Right cardiac atrium (tissue), 5 donors: ENCODE measurements around the gene EEA1. TPM values are rescaled to one million over a fixed set of nuclear protein-coding genes. Genes with fewer than 3 reads are reported as not detected.

ENCODE experiments used
- ATAC-seq, 2 donors: fragments of 200-7000 bp; cut with Tn5 transposase; one replicate each; pipeline versions ENCODE4 v1.8.0 to v1.9.1; 2020; ENCODE audit warnings: moderate library complexity in 2 of 2, mild to moderate bottlenecking in 1 of 2
- DNase-seq, 3 donors: peaks; one replicate each; pipeline ENCODE4 v3.0.0-alpha.2; 2020
- H3K27ac ChIP-seq: one replicate; pipeline ENCODE4 v1.5.1; 2013; ENCODE audit warnings: mild to moderate bottlenecking, low read length, control low read depth, moderate library complexity
- H3K27me3 ChIP-seq: one replicate; pipeline ENCODE4 v1.6.1; 2013; ENCODE audit not compliant: control insufficient read depth, insufficient read depth
- H3K4me1 ChIP-seq: one replicate; pipeline ENCODE4 v1.6.1; 2013; ENCODE audit warnings: low read length; ENCODE audit not compliant: control insufficient read depth, insufficient read depth
- H3K4me3 ChIP-seq: one replicate; pipeline ENCODE4 v1.5.1; 2013; ENCODE audit warnings: low read length, control low read depth
- H3K9me3 ChIP-seq: one replicate; pipeline ENCODE4 v1.6.1; 2013; ENCODE audit warnings: low read length; ENCODE audit not compliant: control insufficient read depth
- WGBS: extraction: QIAGEN DNeasy Blood & Tissue Kit; methylation state at CpG from one replicate; pipeline ENCODE4 v1.1.7; 2013; 5-methylcytosine and 5-hydroxymethylcytosine counted together
- intact Hi-C, 4 donors: fragments of 100-400 bp; cut with DNase I; formaldehyde crosslinking; loops; one replicate each; pipeline versions ENCODE4 v1.11.0 to v1.14.0; 2022 to 2023
- polyA plus RNA-seq: library from polyadenylated mRNA; stranded (reverse); fragments of 200-250 nt; gene quantifications from one replicate; pipeline ENCODE4 v1.2.3, GENCODE V29; 2013
- total RNA-seq, 4 donors: library from RNA; stranded (reverse); fragmentation: NEBNext Ultra II Directional; extraction: Animal tissue kit (Norgen Biotek cat#: 25700); gene quantifications; one replicate each; pipeline ENCODE4 v1.2.1, GENCODE V29; 2021
- donor health status: healthy with polysubstance abuse.
- donor health status: DM: no; HTN: yes; CAD: no.
- donor health status: DM: no; HTN: no; CAD: no.
- donor health status: DM: no; HTN: yes; CAD: no; lungs with severe emphysema.
- donor health status: DM: yes; HTN: yes; CAD: no.

The EEA1 gene
- total and polyA plus RNA-seq, 5 donors = 4.2 to 27.2 (median 23.0) TPM

GRCh38 chr12:92775416-92775815 is 153.7 kb downstream of the EEA1 start:
- Histone ChIP-seq H3K4me3 (no peak overlapping the region), H3K9me3 (no peaks in the 10 kb centered on the region), H3K27me3 (no peaks in the 10 kb centered on the region), H3K4me1 (no peaks in the 10 kb centered on the region), H3K27ac (no peak overlapping the region)
- no peak for ATAC-seq
- no peak for DNase-seq
- intact Hi-C loops = no loop called here

GRCh38 chr12:92771001-92771400 is 158.1 kb downstream of the EEA1 start:
- H3K9me3 ChIP-seq = no peaks in the 10 kb centered on the region
- 32% methylated on average over 1 of the region's 1 CpG for WGBS
- ATAC-seq = no peak

GRCh38 chr12:92769124-92769901 is 159.8 kb downstream of the EEA1 start:
- intact Hi-C loops = no loop called here
- no peak for DNase-seq
- no peak overlapping the region for H3K4me3 ChIP-seq
- no peaks in the 10 kb centered on the region for H3K9me3 ChIP-seq
- no peaks in the 10 kb centered on the region for H3K27me3 ChIP-seq
- WGBS = 56% methylated on average over 4 of the region's 4 CpGs
- H3K27ac ChIP-seq = peak overlapping the region; percentile 19
- H3K4me1 ChIP-seq = peaks cover 3% of the 10 kb centered on the region
- ATAC-seq = peak; percentile 44 to 53

More at GRCh38 chr12:92771001-92771400, 158.1 kb downstream of the EEA1 start:
- intact Hi-C loops = no loop called here
- Histone ChIP-seq H3K4me1 (peaks cover 3% of the 10 kb centered on the region), H3K27me3 (no peaks in the 10 kb centered on the region), H3K4me3 (no peak overlapping the region), H3K27ac (no peak overlapping the region)
- DNase-seq = no peak

GRCh38 chr12:92765871-92766270 is 163.2 kb downstream of the EEA1 start:
- ATAC-seq (no peak), DNase-seq (no peak)
- intact Hi-C loops = no loop called here
- H3K4me3 ChIP-seq = no peak overlapping the region
- H3K4me1 ChIP-seq = peaks cover 3% of the 10 kb centered on the region
- H3K9me3 ChIP-seq = no peaks in the 10 kb centered on the region
- H3K27me3 ChIP-seq = no peaks in the 10 kb centered on the region
- 92% methylated on average over 1 of the region's 1 CpG for WGBS
- no peak overlapping the region for H3K27ac ChIP-seq

- ATAC-seq = no peak
- intact Hi-C loops = no loop called here
Measured at GRCh38 chr12:92764831-92765230, 164.3 kb downstream of the EEA1 start.

GRCh38 chr12:92762773-92763172 is 166.3 kb downstream of the EEA1 start:
- Histone ChIP-seq H3K4me1 (no peaks in the 10 kb centered on the region), H3K4me3 (no peak overlapping the region), H3K9me3 (no peaks in the 10 kb centered on the region), H3K27ac (no peak overlapping the region), H3K27me3 (no peaks in the 10 kb centered on the region)
- no peak for DNase-seq
- no peak for ATAC-seq
- intact Hi-C loops = no loop called here
- 94% methylated on average over 5 of the region's 5 CpGs for WGBS

More at GRCh38 chr12:92764831-92765230, 164.3 kb downstream of the EEA1 start:
- no peaks in the 10 kb centered on the region for H3K9me3 ChIP-seq
- peaks cover 3% of the 10 kb centered on the region for H3K4me1 ChIP-seq
- WGBS = 68% methylated on average over 5 of the region's 5 CpGs
- no peak for DNase-seq
- H3K27me3 ChIP-seq = no peaks in the 10 kb centered on the region
- no peak overlapping the region for H3K4me3 ChIP-seq
- no peak overlapping the region for H3K27ac ChIP-seq

- 77% methylated on average over 3 of the region's 3 CpGs for WGBS
- H3K4me3 ChIP-seq = no peak overlapping the region
- no peak overlapping the region for H3K27ac ChIP-seq
- DNase-seq (no peak), ATAC-seq (peak; percentile 13 to 67)
- H3K4me1 ChIP-seq = no peaks in the 10 kb centered on the region
- H3K9me3 ChIP-seq = no peaks in the 10 kb centered on the region
- intact Hi-C loops = no loop called here
- H3K27me3 ChIP-seq = no peaks in the 10 kb centered on the region
Measured at GRCh38 chr12:92759634-92760268, 169.3 kb downstream of the EEA1 start.

GRCh38 chr12:92757597-92758121 is 171.4 kb downstream of the EEA1 start:
- DNase-seq (no peak), ATAC-seq (no peak)
- Histone ChIP-seq H3K4me1 (no peaks in the 10 kb centered on the region), H3K4me3 (no peak overlapping the region), H3K9me3 (no peaks in the 10 kb centered on the region), H3K27ac (no peak overlapping the region), H3K27me3 (no peaks in the 10 kb centered on the region)
- WGBS = 69% methylated on average over 5 of the region's 5 CpGs
- intact Hi-C loops = no loop called here

GRCh38 chr12:92756898-92757596 is 172.0 kb downstream of the EEA1 start:
- Histone ChIP-seq H3K4me1 (no peaks in the 10 kb centered on the region), H3K27me3 (no peaks in the 10 kb centered on the region), H3K27ac (no peak overlapping the region), H3K9me3 (no peaks in the 10 kb centered on the region), H3K4me3 (no peak overlapping the region)
- DNase-seq (no peak), ATAC-seq (peak in 1 of 2 donors; percentile 55)
- intact Hi-C loops = no loop called here
- 66% methylated on average over 3 of the region's 3 CpGs for WGBS

- peak in 1 of 3 donors; percentile 23 for DNase-seq
- Histone ChIP-seq H3K4me3 (no peak overlapping the region), H3K27me3 (no peaks in the 10 kb centered on the region), H3K4me1 (no peaks in the 10 kb centered on the region), H3K9me3 (no peaks in the 10 kb centered on the region), H3K27ac (peak overlapping the region; percentile 42)
- intact Hi-C loops = no loop called here
- ATAC-seq = peak; percentile 75 to 95
- 59% methylated on average over 10 of the region's 10 CpGs for WGBS
Measured at GRCh38 chr12:92753976-92754885, 174.9 kb downstream of the EEA1 start.
